ENCODE measurements around the gene USP28.
A peak's percentile ranks its signal among the peaks of the same experiment; 100 is the strongest.

Gene USP28

GRCh38 chr11:113855803-113856202 lies 19.6 kb downstream of the USP28 start:
- Histone ChIP-seq H3K27ac (ENCODE audit: extremely low read depth, low read depth, low read length) (no peak overlapping the region), H3K9me3 (ENCODE audit: control insufficient read depth, insufficient read depth, low read depth, low read length) (no peaks in the 10 kb centered on the region), H3K4me3 (ENCODE audit: low read depth, low read length) (no peak overlapping the region), H3K36me3 (ENCODE audit: control insufficient read depth in 2 of 2, insufficient read depth in 1 of 2, low read length in 2 of 2) (peaks cover 4 to 22% of the 10 kb centered on the region in 2 experiments; a peak in 2 of 3 replicates), H3K4me1 (ENCODE audit: control insufficient read depth, insufficient read depth, low read length) (peaks cover 3% of the 10 kb centered on the region; the same call in 1 of the 2 replicates)
- ChIA-PET POLR2A (no interaction called here), CTCF (no interaction called here)
- TF ChIP-seq KLF7 (tag by site-specific recombination; IDR thresholded peaks at IDR 0.05; ENCODE audit: borderline replicate concordance), result no peak
- no peak for TF ChIP-seq ZNF248 (tag by site-specific recombination; IDR thresholded peaks at IDR 0.05)
- no peak for TF ChIP-seq KLF1 (tag by site-specific recombination; IDR thresholded peaks at IDR 0.05)
- no peak for TF ChIP-seq ZNF473 (tag by site-specific recombination; IDR thresholded peaks at IDR 0.05)
- TF ChIP-seq ZNF335 (tag by site-specific recombination; conservative IDR thresholded peaks at IDR 0.05), result no peak
- TF ChIP-seq ZNF645 (tag by site-specific recombination; IDR thresholded peaks at IDR 0.05), result no peak
- no peak for TF ChIP-seq ZBTB26 (tag by site-specific recombination; optimal IDR thresholded peaks at IDR 0.05)
- TF ChIP-seq ZXDB (tag by site-specific recombination; IDR thresholded peaks at IDR 0.05), result no peak
- TF ChIP-seq ZNF621 (tag by site-specific recombination; IDR thresholded peaks at IDR 0.05), result no peak
- TF ChIP-seq INSM2 (tag by site-specific recombination; IDR thresholded peaks at IDR 0.05), result no peak
- no peak for TF ChIP-seq KLF17 (tag by site-specific recombination; IDR thresholded peaks at IDR 0.05)
- no peak for TF ChIP-seq ZNF544 (tag by site-specific recombination; IDR thresholded peaks at IDR 0.05)
- TF ChIP-seq ZNF132 (tag by site-specific recombination; IDR thresholded peaks at IDR 0.05; ENCODE audit: borderline replicate concordance), result no peak
- TF ChIP-seq ZNF138 (tag by site-specific recombination; IDR thresholded peaks at IDR 0.05; ENCODE audit: borderline replicate concordance), result no peak
- no peak for TF ChIP-seq ZBTB8A (tag by site-specific recombination; IDR thresholded peaks at IDR 0.05)
- no peak for TF ChIP-seq ZNF366 (tag by site-specific recombination; conservative IDR thresholded peaks at IDR 0.05)
- no peak for TF ChIP-seq ZNF19 (tag by site-specific recombination; IDR thresholded peaks at IDR 0.05; ENCODE audit: low read depth)

- H3K36me3 ChIP-seq (ENCODE audit: control insufficient read depth in 2 of 2, insufficient read depth in 1 of 2, low read length in 2 of 2), result peaks cover 4 to 53% of the 10 kb centered on the region in 2 experiments; a peak in 2 of 3 replicates
- ChIA-PET POLR2A (no interaction called here), CTCF (interaction anchor here (0.6 to 1.7 kb wide), 2 partner anchors 46 to 554 kb away, joined by 3 to 4 read pairs; no protein-coding TSS in a partner anchor)
Observed at GRCh38 chr11:113850188-113850587, 25.2 kb downstream of the USP28 start.

More at GRCh38 chr11:113850188-113850587, 25.2 kb downstream of the USP28 start:
- Histone ChIP-seq H3K9me3 (ENCODE audit: control insufficient read depth, insufficient read depth, low read depth, low read length) (no peaks in the 10 kb centered on the region), H3K4me3 (ENCODE audit: low read depth, low read length) (no peak overlapping the region), H3K27ac (ENCODE audit: extremely low read depth, low read depth, low read length) (no peak overlapping the region), H3K4me1 (ENCODE audit: control insufficient read depth, insufficient read depth, low read length) (no peaks in the 10 kb centered on the region)
- no peak for TF ChIP-seq ZNF501 (tag by site-specific recombination; IDR thresholded peaks at IDR 0.05)
- no peak for TF ChIP-seq ZSCAN16 (tag by site-specific recombination; IDR thresholded peaks at IDR 0.05)
- no peak for TF ChIP-seq ZNF223 (tag by site-specific recombination; IDR thresholded peaks at IDR 0.05)
- TF ChIP-seq ZNF354C (tag by site-specific recombination; IDR thresholded peaks at IDR 0.05; ENCODE audit: borderline replicate concordance, low read depth), result no peak
- TF ChIP-seq ZNF146 (tag by site-specific recombination; IDR thresholded peaks at IDR 0.05), result peak; percentile 81
- TF ChIP-seq ZNF768 (tag by site-specific recombination; IDR thresholded peaks at IDR 0.05), result no peak
- no peak for TF ChIP-seq ZNF645 (tag by site-specific recombination; IDR thresholded peaks at IDR 0.05)
- TF ChIP-seq KLF1 (tag by site-specific recombination; IDR thresholded peaks at IDR 0.05), result no peak
- TF ChIP-seq ZNF660 (tag by site-specific recombination; IDR thresholded peaks at IDR 0.05), result no peak
